Medulla oblongata (tissue), 1 donor: ENCODE results near the gene CNFN.

Experiments used
- DNase-seq: peaks from one replicate; pipeline ENCODE4 v3.0.0-alpha.2; 2015; ENCODE audit errors: extremely low spot score

The CNFN gene

DNA sequence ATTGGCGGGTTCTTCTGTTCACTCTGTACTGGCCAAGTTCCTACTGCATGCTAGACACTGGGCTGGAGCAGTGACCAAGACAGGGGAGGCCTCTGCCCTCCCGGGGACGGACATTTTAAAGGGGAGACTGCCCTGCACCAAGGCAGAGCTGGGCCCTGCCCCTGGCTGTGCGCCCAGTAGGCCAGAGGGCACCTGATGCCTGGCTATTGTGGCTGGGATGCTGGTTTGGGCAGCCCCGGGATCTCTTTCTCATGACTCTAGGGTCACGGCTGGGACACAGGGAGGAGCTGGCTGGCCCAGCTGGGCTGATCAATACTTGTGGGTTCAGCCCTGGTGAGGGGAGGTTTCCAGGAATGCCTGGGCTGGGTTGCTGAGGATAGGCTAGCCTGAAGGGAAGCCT lies 19.4 kb upstream of the CNFN start:
- DNase-seq, result peak; percentile 46

DNA sequence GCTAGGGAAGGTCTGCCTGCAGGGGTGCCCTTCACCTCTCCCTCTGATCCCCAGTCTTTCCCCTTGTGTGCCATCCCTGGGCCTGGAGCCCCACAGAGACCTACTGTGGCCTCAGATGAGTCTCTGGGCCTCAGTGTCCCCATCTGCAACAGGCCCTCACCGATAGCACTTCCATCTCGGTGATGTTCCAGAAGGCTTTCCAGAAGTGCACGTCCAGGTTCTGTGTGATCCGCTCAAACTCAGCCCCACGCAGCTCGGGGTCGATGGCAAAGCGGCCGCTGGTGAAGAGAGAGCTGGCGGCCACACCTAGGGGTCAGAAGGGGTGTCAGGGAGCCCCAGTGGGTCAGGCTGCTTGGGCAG lies 17.7 kb upstream of the CNFN start:
- DNase-seq, result no peak

DNA sequence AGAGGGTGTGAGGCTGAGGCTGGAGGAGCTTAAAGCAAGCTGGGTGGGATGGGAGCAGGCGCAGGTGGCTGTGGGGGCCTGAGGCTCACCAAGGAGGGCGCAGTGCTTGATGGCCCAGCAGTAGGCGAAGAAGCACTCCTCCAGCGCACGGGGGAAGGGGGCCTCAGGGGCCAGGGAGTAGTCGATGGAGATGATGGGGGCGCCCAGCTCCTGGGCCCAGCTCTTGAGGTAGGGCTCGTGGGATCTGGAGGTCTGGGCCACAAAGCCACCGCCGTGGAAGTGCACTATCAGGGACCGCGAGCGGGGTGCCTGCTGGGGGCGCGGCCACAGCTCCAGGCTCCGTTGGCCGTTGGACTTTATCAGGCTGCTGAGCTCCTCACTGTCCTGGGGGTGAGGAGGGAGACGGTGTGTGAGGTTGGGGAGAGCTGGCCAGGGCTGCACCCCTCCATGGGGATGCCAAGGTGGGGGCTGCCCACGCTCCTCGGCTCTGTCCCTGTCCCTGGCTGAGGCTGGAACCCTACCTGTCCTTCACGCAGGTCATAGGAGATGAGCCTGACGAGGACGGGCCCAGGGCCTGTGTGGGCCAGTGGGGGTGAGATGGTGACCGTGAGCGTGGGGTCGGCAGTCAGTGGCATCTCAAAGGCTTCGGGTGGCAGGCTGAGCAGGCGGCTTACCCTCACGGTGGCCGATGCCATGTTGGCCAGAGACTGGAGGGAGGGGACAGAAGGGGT lies 17.2 kb upstream of the CNFN start:
- no peak for DNase-seq

DNA sequence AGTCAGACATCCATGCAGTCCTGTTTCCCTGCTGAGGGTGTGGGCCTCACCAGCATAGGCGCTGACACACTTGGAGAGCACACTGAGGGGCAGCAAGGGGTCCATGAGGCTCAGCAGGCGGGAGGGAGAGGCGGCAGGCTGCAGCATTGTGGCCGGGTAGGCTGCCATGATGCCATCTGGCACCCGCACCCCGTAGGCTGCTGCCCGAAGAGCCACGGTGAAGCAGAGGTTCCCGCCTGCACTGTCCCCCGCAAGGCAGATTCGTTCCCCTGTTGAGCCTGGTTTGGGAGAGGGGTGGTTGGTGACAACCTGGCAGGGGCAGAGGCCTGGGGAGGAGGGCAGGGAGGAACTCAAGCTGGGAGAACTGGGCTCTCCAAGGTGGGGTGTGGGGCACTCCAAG lies 16.0 kb upstream of the CNFN start:
- no peak for DNase-seq

DNA sequence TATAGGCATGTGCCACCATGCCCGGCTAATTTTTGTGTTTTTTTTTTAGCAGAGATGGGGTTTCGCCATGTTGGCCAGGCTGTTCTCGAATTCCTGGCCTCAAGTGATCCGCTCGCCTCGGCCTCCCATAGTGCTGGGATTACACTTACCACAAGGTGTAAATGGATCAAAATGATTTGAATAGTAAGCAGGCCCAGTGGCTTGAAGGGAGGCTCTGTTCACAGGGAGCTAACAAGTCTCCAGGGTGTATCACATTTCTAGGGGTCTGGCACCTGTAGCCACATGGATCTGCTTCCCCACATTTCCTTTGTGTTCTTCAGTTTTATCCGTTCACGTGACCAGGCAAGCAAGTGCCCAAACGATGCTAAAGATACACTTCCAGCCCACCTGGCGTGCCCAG lies 13.5 kb upstream of the CNFN start:
- DNase-seq, result no peak

DNA sequence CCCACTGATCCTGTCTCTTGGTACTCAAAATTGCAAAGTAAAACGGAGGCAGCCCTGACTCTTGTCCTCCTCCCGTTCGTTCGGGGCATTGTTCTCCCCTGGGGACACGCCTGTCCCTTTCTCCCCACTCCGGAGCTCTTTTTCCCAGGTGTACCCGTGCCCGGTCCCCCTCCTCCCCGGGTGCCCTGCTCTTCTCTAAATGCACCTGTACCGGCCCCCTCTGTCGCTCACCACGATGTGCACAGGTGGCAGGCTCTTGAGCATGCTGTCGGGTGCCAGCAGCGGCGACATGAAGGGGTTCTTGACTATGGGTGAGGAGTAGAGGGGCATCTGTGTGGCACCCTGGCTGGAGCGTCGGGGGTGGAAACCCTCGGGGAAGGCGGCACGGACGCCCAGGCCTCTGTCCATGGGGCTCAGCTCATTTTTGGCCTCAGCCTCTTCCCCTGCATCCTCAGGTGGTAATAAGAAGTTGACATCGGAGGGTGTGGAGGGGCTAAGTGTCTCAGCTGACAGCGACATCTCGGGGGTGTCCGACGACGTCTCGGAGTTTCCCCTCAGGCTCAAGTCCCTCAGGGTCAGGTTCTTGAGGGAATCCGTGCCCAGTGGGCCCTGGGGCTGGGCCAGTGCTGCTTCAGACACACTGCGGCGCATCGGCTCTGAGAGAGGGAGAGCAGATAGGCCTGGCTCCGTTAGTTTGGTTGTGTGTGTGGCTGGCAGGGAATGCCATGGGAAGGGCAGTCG lies 12.4 kb upstream of the CNFN start:
- DNase-seq, result no peak

DNA sequence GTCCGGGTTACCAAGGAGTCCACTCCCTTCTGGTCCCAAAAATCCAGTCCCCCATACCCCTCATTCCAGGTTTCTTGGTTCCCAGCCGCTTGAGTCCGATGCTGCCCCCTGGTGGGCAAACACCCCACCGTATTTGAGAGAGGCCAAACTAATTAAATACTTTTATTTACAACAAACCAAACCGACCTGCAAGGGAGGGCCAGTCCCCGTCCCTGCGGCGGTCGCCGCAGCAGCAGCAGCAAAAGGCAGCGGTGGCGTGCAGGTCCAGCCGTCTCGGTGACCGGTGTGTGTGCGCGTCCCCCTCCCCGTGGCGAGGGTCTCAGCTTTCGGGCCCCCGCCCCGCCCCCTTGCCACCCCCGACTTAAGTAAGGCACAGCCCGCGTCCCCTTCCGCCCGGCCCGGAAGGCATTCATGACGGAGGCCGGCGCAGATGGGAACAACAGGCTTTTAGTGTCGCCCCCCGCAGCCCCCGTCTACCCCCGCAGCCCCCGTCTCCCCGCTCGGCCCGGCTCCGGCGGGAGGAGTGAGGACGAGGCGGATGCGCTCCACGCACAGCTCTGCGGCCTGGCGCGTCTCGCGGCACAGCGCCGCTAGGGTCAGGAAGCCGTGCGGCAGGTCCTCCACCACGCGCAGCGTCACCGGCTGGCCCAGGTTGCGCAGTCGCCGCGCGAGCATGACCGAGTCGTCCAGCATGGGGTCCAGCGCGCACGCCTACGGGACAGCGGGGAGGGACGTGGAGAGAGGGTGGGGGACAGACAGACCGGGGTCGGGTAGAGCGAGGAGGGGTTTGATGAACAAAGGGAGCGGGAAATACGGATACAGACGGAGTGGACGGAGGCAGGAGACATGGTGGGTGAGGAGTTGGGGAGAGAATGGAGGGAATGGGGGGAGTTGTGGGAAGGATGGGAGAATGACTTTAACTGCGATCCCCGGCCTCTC lies 11.5 kb upstream of the CNFN start:
- peak; percentile 83 for DNase-seq

DNA sequence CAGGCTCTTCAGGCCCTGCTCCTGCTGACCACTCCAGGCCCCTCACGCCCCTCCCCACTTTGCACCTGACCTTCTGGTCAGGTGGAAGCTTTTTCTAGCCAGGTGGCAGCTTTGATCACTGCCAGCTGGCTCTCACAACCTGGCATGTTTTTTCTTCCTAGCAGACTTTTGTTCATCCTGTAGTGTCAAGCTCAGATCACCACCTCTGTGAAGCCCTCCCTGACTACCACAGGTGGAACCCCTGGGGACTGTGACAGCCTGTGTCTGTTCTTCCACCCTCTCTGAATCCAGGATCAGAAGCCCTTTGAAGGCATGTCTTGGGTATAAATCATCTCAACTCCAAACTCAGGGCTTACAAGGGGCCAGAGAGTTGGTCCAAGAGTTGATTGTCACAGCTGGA lies 10.3 kb upstream of the CNFN start:
- DNase-seq, result no peak

DNA sequence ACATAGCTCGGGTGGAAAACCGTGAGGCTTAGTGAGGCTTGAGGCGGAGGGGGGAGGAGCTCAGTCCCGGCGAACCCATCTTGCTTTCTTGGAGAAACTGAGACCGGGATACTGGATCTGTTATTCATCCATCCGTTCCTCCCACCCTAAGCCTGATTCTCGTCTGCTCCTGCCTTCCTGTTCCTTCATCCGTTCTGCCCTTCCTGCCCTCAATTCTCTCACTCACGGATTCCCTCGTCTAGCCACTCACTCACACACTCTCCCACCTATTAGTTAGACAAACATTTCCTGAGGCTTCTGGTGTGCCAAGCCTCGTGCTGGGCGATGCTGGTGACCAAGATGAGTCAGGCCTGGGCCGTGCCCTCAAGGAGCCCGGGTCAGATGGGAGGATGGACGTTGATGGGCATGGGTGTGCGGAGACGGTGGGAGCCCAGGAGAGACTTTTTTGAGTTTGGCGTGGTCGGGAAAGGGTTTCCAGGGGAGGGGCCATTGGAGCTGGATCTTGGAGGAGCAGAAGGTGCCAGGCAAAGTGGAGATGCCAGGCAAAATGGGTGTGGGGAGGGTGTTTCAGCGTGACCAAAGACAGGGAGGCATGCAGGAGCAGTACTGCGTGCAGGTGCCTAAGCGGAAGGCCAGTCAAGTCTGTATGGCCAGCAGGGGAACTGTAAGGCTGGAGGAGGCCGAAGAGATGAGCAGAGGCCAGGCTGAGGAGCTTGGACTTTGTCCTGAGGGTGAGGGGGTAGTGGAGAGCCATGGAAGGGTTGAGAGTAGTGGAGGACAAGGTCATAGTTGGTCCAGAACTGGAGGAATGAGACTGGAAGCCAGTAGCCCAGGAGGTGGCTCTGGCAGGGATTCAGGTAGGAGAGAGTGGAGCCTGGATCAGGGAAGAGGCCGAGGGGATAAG lies 7.4 kb upstream of the CNFN start:
- no peak for DNase-seq

DNA sequence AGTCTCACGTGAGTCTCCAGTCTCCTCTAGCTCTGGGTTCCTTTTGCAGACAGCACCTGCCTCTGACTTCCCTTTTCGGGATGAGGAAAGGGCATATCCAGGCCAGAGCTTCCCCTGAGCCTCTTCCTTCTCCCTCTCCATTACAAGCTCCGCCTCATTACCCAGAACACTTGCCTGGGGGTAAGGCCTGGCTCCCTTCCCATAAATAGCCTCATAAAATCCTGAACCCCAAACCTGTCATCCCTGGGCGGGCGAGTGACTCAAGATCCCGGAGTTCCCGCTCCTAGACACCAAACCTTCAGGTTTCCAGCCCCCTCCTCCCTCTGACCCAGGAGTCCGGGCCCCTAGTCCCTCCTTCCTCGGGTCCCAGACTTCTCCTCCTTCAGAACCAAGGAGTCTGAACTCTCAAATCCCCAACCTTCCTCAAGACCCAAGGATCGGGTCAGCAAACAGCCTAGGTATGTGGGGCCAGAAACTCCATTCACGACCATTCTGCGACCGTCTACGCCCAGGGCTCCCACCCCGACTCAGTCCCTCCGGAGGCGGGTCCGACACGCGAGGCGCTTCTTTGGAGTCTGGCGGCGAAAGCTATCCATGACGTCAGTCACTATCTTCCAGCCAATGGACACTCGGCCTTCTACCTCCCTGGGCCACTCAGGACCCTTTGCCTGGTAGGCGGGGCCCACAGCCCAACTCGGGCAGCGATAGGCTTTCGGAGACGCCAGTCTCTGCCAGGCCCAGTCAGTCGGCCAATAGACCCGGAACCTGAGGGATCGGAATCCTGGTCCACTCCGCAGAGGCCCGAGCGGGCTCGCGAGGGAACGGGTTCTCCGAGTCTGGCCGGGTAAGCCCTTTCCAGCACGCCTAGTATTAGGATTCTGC lies 6.5 kb upstream of the CNFN start:
- DNase-seq, result peak; percentile 99

DNA sequence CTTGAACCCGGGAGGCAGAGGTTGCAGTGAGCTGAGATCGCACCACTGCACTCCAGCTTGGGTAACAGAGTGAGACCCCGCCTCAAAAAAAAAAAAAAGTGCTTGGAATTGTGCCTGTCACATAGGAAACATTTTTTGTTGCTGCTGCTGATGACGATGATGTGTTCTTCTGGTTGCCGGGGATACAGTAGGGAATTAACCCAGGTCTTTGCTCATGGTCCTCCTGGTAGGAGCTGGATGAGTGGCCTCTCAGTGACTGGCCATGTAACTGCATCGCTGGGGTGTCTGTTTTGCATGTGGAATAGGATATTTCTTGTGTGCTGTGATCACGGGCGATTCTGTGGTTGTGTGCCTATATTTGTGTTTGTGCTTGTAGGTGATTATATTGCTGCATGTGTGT lies 4.7 kb upstream of the CNFN start:
- no peak for DNase-seq

DNA sequence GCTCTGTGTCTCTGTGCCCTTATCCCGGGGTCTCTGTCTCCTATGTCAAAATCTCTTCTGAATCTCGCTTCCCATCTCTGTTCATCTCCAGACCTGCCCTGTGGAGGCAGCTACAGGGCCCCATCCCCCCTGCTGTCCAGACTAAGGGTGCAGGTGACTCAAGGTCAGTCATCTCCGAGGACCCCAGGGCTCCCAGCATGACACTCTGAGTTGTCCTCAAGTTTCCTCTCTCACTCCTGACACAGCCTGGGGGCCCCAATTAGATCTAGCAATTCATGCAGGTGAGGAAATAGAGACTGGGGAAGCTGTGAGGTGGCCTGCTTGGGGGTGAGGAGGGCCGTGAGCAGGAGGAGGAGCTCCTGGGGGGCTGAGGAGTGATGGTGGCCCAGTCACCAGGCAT lies 2.1 kb upstream of the CNFN start:
- DNase-seq, result no peak

DNA sequence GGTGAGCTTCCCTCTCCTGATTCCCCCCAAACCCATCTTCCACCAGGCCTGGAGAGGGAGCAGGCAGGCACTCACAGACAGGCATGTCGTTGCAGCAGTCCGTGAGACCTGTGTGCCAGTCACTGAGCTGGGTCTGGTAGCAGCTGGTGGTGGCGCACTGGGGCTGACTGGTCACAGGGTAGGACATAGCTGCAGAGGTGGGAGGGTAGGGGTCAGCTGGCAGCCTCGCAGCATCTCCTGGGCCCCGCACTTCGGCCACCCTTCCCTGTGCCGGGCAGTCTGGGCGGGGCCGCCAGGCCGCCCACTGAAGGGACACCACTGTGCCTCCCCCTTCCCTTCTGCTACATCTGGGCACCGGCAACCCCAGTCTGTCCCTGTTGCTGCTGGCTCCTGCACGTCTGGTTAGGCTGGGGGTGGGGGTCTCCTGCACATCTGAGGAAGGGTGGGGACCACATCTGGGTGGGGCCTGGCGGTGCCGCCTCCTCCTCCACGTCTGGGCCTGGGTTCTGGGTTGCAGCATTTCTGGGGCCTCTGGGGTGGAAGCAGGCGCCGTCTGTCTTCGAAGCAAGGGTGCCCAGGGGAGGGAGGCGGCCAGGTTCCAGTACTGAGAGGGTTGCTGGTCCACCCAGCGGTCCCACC lies 1.1 kb downstream of the CNFN start:
- DNase-seq, result no peak

DNA sequence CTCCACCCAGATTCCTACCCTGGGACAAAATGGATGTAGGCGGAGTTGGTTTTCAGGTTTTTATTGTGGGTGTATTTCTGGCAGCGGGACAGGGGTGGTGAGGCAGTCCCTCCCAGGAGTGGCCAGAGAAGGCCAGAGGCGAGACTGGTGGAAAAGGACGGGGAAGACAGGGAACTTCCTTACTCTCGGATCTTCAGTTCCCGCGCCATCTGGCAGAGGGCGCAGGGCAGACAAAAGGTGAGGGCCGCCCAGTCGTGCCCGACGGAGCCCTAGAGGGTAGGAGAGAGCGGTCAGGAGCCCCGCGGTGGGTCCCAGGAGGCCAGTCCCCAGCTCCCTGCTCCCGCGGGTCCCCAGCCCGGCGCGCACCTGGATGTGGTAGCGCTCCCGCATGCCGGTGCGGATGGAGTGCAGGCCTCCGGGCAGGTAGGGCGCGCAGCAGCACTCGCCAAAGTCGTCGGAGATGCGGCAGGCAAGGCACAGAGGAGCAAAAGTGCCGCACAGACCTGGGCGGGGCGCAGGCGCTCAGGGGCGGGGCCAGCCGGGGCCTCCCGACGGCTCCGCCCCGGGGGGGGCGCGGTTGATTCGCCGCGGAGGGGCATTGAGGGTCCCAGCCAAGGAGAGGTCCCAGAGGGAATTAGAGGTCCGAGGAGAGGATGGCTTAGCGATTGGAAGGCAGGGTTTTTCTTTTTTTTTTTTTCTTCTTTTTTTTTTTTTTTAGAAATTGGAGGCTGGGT lies 3.0 kb downstream of the CNFN start:
- DNase-seq, result peak; percentile 64

DNA sequence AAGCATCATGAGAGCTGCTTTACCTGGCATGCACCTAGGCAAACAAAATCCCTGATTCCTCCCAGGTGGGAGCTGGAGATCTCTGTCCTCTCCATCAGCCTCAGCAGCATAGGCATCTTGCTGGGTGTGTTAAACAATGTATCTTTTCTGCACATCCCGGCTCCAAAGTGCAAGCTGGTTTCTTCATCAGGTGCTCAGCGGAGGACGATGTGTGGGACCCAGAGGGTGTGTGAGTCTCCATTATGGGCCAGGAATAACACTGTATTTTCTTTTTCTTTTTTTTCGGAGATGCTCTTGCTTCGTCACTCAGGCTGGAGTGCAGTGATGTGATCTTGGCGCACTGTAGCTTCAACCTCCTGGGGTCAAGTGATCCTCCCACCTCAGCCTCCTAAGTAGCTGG lies 9.9 kb downstream of the CNFN start:
- no peak for DNase-seq

DNA sequence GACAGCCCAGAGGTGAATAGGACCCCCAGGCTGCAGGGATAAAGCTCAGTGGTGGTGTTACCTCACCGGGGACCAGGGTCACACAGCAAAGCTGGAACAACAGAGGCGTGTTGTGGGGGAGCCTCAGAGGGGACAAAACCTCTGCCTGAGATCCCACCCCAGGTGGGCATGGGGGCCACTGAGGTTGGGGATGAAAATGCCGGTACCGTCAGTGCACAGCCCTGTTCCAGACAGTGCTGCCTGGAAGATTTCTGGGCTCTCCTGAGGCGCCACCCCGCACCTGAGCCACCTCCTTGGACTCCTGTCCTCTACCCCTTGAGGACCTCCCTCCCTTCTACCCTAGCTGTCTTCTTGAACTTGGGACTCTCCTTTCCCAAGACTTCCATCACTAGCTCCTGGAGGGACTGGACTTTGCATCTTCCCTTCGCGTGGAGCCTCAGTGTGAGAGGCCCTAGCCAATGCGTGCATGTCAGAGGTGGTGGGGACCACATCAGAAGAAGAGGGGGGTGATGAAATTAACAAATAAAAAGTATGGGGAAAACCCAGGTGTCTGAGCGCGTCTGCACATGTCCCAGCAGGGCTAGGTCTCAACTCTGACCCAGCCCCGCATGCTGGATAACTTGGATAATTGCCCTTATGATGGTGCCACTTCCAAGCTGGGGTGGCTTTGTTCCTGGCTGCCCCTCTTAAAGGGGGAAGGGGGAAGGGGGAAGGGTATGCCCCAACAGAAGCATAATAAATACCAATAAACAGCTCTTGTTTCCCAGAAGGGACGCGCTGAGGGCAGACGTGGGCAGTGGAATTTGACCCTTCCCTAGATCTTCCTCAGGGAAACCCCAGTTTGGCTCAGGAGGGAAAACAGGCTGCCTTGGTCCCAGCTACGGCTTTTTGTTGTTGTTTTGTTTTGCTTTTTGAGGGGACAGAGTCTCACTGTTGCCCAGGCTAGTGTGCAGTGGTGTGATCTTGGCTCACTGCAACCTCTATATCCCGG lies 11.6 kb downstream of the CNFN start:
- no peak for DNase-seq

DNA sequence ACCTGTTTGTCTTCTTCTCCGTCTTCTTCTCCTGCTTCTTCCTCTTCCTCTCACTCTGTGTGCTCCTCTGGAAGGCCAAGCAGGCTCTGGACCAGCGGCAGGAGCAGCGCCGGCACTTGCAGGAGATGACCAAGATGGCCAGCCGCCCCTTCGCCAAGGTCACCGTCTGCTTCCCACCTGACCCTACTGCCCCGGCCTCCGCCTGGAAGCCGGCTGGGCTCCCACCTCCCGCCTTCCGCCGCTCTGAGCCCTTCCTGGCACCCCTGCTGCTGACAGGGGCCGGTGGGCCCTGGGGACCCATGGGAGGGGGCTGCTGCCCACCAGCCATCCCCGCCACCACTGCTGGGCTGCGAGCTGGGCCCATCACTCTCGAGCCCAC lies 13.9 kb downstream of the CNFN start:
- no peak for DNase-seq
